NCI-H1092 treated with DMSO at 0.1 percent for 48 hours (cell line): Measurements from ENCODE around the gene NAV2.

Experiments
- DNase-seq: peaks from one replicate; lab custom pipeline; 2025; lab: John Stamatoyannopoulos, UW

The NAV2 gene, protein sequence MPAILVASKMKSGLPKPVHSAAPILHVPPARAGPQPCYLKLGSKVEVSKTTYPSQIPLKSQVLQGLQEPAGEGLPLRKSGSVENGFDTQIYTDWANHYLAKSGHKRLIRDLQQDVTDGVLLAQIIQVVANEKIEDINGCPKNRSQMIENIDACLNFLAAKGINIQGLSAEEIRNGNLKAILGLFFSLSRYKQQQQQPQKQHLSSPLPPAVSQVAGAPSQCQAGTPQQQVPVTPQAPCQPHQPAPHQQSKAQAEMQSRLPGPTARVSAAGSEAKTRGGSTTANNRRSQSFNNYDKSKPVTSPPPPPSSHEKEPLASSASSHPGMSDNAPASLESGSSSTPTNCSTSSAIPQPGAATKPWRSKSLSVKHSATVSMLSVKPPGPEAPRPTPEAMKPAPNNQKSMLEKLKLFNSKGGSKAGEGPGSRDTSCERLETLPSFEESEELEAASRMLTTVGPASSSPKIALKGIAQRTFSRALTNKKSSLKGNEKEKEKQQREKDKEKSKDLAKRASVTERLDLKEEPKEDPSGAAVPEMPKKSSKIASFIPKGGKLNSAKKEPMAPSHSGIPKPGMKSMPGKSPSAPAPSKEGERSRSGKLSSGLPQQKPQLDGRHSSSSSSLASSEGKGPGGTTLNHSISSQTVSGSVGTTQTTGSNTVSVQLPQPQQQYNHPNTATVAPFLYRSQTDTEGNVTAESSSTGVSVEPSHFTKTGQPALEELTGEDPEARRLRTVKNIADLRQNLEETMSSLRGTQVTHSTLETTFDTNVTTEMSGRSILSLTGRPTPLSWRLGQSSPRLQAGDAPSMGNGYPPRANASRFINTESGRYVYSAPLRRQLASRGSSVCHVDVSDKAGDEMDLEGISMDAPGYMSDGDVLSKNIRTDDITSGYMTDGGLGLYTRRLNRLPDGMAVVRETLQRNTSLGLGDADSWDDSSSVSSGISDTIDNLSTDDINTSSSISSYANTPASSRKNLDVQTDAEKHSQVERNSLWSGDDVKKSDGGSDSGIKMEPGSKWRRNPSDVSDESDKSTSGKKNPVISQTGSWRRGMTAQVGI (N-terminal part only)

DNA sequence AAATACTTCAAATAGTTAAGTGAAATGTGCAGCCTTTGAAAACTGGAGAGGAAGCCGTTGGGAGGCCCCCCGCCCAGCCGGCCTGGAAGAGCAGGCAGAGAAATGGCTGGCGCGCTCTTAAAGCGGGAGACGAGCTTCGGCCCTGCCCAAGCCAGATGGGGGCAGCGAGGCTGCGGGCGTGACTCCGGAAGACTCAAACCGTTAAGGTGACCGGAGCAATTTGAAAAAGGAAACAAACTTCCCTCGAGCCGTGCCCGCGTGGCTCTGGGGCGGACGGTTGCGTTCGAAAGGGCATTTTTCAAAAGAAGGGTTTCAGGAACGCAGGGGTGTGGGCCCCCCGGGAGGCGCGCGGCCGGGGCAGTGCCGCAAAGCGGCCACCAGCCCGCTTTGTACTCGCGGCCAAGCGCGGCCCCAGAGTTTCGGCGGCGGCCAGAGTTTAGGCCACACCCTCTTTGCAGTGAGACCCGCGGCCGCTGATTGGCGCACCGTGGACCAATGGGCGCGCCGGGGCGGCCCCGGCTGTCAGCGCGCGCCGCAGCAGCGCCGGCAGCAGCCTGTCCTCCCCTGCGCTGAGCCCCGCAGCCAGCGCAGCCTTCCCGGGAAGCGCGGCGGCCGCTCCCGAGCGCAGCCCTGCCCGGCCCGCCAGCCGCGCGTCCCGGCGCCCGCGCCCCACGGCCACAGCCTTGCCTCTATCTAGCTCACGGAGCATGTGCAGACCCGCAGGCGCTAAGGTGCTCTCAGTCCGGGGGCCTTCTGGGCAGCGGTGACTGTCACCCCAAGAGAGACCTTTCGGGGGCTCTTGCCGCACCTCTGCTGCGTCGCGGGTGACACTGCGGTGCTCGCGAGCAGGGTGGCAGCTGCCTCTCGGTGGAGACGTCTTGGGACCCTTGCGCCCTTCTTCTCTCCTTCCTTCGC is at the start of gene NAV2:
NAV2 (plus strand) TSS at position 557 of the 915 bp plus-strand sequence. CDS start 859 bp downstream, outside the sequence.
- peak; percentile 90 for DNase-seq

DNA sequence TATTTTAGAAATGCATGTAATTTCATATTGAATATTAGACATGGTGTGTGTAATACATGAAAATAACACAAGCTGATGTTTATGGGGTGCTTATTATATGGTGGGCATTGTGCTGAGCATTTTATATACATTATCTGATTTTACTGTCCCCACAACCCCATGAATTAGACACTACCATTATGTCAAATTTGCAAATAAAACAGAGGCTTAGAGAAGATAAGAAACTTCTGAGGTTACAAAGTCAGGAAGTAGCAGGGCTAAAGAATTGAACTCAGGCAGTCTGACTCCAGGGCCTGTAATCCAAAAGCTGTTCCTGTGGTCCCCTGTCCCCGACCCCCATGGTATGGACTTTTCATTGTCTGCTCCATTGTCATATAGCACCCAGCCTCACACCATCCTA is 49.4 kb upstream of the NAV2 start:
- no peak for DNase-seq

DNA sequence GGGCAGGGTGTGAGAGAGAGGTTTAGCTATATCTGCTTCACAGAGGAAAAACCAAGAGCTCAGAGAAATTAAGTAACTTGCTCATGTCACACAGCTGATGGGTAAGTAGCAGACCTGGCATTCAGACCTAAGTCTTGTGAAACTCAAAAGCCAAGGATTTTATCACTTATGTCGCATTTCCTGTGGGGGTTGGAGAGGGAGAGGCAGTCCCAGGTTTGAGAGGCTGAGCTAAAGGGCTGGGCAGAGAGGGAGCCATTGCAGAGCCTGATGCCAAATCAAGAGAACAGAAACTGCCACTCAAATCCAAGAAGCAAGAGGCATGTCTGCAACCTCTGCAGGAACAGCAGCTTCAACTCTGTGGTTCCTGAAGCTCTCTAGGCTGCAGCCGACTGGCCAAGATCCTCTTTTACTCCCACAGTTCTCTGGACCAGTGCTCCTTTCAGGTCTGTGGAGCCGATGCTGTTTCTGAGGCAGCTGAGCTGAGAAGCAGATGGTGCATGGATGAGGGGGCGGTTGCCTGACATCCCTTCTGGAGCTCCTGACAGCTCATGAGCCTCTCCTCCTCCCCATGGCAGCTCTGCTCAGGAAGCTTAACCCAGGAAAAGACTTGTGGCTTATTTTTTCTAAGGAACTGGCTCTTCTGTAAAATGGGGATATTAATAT is 47.6 kb upstream of the NAV2 start:
- no peak for DNase-seq

DNA sequence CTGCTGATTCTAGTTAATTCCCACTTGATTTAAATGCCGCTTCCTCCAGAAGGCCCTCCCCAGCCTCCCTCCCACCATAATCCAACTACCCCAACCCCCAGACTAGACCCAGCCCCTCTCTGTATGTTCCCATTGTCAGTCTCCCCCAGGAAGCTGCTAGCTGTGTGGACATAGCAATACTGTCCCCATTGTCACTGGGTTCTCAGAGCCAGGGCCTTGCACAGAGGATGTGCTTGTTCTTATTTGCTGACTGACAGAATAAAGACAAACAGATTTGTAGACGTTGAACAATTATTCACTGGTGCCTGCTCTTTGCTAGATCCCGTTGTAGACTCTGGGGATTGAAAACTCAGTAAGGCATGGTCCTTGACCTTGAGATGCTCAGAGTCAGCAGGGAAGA is 45.7 kb upstream of the NAV2 start:
- DNase-seq = peak; percentile 6

DNA sequence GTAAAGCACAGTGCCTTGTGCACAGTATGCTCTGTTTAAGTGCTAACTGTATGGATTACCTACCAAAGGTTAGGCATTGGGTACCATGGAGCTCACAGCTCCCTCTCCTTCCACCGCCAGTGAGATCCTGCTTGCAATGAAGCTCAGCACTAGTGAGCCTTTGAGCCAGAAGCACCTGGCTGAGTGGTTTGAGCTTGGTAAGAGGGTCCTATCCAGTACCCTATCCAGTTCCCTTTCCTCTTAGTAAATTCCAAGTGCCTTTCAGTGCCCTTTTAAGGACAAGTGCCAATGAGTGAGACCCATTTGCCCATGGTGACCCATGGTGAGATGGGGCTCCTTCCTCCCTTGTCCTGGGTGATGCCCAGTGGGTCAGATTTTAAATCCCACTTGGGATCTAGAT is 43.1 kb upstream of the NAV2 start:
- no peak for DNase-seq

DNA sequence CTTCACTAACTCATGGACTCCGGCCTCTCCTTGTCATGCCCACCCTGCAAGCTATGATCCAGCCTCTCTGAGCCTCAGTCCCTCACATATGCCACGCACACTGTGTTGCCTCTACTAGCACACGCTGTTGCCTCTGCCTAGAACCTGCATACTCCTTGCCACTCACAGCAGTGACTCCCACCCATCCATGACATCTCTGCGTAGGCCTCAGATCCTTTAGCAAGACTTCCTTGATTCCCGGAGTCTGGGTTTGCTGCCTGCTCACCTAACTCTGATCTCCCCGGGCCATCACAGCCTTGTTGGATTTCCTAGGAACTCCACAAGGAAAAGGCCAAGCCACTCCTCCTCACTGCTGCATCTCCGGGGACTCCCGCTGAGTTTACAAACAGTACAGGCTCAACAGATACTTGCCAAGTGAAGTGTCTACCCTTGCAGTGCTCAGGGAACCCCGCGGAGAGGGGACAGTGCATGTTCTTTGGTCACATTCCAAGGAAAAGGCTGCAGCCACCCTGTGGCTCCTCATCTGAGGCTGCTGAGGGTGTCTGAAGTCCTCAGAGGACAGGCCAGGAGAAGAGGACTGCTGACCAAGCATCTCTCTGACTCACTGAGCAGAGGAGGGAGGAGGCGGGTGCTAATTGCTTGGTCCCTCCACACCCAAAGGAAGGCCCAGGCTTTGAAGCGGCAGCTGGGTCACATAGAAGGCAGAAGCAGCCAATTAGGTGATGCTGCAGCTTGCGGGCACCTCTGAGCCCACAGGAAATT is 42.4 kb upstream of the NAV2 start:
- DNase-seq = no peak

DNA sequence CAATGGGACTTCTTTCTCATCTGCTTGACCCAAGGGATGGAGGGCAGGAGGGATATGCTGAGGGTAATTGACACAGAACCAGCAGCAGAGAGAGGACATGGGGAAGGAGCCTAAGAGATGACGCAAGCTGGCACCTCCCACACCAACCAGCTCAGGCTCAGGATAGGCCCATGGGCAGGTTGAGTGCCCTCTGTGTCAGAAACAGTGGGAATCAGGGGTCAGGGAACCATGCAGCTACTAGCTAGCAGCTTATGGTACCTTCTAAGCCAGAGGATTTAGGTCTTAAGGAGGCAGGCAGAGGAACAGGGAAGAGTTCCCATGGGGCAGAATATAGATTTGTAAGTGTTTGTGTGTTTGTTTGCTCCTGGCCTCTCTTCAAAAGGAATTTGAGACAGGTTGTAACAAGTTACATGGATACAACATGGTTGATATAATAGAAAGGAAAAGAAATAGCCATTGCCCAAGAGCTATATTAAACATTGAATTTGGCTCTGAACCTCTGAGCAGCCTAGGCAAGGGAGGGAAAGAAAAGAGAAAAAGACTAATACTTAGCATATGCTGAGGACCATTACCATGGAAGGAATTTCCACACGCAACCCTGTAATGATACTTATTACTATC is 39.9 kb upstream of the NAV2 start:
- no peak for DNase-seq

DNA sequence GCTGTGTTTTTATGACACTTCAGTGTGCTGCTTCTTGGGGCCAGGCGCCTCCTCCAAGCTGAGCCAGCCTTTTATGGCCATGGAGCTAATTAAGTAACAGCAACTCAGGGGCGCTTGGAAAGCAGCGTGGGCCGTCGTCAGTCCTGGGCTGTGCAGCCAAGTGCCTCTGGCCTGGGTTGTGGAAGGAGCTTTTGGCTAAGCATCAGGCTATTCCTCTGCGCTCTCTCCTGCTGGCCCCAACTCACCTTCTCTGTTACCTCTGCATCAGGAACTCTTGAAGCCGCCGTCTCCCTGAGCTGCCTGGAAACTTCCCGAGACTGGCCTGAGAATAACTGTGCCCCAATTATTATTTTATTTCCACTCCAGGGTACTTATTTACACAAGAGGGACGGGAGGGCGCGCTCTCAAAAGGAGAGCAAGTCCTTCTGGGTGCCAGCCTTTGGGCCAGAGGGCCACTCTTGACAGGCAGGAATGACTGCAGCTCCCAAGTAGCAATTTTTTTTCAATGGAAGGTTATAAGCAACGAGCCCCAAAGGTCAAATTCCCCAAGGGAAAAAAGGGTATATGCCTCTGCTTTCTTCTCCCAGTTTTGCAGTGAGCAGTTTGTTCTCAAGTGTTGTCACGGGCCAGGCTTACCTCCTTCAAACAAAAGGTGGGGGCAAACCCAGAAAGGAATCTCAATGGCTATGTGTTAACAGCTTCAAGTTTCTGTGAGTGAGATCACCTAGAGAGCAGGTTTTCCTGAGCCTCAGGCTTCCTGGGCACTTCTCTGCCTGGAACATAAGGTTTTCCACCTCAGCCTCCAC is 38.5 kb upstream of the NAV2 start:
- DNase-seq = peak; percentile 44

DNA sequence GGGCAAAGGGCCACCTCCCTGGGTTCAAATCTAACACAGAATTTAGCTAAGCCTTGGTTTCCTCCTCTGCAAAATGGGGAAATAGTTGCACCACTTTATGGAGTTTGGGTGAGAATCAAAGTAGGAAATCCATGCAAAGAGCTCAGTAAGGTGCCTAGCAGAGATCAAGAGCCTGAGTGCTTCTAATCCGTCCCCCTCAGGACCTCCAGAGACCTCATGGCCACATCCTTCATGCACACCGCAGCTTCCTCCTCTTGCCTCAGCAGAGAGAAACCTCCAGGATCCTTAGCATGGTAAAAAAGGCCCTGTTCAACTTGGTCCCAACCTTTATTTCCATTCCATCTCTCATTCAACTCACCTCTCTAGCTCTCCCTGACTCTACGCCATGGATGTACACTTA is 37.8 kb upstream of the NAV2 start:
- DNase-seq = no peak

DNA sequence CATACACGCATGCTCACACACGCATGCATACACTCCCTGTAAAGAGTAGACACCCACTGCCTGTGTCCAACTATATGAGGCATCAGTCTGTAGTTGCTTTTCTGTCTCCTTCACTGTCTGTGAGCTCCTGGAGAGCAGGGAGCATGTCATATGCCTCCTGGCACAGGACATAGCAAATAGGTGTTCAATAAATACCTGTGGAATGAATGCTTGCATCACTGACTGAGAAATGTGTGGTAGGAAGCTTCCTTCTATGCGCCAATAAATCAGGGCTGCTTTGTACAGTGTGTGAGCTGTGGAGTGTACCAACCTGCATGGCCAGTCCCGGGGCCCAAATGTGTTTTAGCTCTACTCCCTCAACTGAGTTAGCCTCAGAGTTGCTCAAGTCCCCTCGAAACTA is 37.2 kb upstream of the NAV2 start:
- no peak for DNase-seq

DNA sequence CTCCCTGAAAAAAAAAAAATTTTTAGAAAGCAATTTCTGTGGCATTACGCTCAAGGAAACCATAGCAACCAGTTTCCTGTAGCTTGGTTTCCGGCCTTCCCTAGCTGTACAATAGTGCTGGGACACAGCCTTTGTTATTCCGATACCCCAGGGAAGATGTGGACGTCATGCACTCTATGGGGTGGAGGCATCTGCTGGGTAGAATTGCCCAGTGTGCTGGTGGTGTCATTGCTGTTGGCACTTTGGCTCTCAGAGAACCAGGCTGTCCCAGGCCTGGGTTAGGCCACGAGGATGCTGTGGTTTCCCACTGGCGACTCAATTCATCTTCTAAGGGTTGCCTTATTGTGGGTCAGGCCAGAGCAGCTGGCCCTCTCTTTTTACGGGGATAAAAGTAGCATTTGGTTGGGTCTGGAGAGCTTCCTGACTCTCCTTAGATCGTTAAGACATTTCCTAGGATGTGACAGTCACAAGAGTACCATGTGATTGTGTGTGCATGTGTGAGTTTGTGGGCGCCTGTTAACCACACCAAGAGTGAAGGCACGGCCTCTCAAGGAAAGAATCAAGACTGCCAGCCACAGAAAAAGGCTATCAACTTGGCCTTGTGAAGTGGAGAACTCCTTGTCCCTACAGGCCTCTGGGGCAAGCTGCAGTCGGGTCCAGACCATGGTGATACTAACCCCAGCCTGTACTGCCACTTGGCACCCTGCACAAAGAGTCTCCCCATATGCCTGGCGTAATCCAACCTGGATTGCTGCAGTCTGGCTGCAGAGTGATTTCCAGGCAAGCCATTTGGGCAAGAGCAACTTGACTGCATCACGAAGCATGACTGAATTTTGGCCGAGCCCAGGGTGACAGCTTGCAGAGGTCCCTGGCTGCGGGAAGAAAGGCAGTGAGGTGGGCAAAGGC is 35.9 kb upstream of the NAV2 start:
- DNase-seq = no peak

DNA sequence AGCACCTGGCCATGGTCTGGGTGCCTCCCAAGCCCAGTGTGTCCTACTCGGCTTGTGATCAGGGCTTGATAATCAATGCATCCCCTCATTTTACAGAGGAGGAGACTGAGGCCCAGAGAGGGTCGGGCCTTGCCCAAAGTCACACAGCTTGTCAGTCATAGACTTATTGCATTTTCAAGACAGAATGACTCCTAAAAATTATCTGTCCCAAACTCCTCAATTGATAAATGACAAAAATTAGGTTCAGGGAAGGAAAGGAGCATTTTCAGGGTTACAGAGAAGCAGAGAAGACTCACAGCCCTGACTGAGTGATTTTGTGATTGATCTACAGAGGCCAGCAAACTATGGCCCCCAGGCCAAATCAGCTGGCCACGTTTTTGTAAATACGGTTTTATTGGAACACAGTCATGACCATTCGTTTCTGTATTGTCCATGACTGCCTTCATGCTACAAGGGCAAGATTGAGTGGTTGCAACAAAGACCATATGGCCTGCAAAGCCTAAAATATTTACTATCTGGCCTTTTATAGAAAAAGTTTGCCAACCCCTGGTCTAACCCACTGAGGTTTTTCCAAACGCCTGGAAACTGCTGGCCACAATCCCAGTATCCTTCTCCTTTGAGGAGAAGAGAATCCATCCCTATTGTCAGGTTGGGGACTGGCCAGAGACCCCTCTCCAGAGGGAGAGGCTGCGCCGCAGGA is 35.1 kb upstream of the NAV2 start:
- DNase-seq = no peak

DNA sequence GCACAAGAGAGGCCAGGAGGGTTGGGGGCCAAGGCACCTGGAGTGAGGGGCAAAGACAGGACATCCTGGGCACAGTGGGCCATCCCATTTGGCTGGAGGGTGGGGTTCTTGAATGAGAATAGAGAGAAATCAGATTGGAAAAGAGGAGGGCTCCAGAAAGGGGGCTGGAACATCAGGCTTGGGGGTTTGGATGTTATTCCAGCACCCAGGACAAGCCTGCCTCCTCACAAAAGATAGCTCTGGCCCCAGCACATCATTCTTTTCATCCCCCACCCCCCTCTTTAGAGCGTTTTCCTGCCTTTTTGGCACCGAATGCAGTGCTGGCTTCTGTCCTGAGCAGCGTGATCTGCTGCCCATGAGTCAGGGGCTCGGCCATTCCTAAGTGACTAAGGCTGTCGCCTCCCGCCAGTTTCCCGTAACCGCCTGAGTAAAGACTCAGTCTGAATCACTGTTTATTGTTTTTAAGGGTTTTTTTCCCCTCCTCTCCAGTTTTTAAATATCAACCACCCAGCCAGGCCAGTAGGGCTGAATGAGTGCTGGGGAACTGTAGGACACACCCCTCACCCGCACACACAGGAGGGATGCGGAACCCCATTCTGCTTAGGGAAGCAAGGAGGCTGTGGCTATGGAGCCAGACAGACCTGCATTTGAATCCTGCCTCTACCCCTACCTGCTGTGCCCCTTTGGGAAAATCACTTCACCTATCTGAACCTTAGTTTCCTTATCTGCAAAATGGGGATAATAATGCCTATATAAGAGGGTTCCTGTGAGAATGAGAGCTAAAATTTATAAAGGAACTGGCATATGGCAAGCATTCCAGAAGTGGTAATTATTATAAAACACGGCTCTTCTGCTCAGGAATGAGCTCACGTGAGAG is 32.4 kb upstream of the NAV2 start:
- DNase-seq = peak; percentile 10

DNA sequence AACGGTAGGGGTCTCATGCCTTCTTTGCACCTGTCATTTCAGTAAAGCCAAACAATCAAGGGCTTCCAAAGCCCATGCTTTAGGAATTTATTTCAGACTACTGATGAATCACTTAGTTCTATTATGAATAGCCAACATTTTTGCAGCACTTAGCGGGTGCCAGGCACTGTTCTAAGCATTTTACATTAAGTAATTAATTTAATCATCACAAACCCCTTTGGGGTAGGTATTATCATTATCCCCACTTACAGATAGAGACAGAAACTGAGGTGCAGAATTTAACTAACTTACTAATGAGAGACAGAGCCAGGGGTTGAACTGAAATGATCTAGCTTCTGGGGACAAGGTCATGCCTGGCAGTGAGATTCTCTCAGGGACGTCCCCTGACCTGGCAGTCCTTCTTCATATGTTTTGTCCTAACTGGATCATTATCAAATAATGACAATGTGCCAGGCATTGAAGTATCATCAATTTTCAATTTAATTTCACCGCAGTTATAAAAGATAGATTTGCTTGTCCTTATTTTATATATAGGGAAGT is 31.7 kb upstream of the NAV2 start:
- DNase-seq = no peak

DNA sequence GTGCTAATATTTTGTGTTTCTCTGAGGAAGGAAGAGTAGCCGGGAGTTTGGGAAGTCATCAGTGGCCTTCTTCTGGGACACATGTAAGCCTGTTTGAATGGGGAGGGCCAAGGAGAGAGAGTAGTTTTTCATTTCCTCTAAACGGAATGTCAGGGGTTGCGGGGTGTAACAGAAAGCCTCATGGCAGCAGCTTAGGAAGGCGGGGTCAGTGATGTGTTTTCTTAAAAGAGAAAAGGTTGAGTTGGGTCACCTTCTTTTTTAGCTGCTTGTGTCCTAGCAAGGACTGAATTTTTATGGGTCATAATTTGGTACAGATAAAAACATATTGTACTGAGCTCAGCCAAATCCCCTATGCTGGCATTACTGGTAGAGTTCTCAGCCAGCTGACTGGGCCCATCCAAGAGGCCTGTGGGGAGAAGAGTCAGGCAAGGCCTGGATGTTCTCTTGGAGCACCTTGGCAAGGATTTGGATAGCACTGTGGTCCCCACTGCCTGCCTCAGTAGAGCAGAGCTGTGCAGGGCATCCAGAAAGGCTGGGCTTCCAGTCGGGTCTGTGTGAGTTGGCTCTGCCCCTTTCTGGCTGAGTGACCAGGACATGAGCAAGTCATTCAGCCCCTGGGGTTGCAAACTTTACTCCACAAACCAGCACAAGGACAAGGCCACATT is 29.4 kb upstream of the NAV2 start:
- no peak for DNase-seq
